Colon (tissue), 2 donors: ENCODE measurements around the gene CD4.

Experiments
- FAIRE-seq: peaks from 2 replicates; lab custom pipeline; 2012; peaks lifted over from hg19 to GRCh38; lab: Jason Lieb, UNC
- donor health status: control.
- donor health status: control.

The CD4 gene

GRCh38 chr12:6817098-6817497 lies 27.8 kb downstream of the CD4 start:
- FAIRE-seq = no peak

GRCh38 chr12:6817662-6818157 lies 28.4 kb downstream of the CD4 start:
- no peak for FAIRE-seq

- FAIRE-seq = no peak
Observed at GRCh38 chr12:6818222-6818621, 28.9 kb downstream of the CD4 start.

GRCh38 chr12:6818645-6819044 lies 29.3 kb downstream of the CD4 start:
- FAIRE-seq = no peak

- no peak for FAIRE-seq
Observed at GRCh38 chr12:6819106-6820030, 30.0 kb downstream of the CD4 start.

GRCh38 chr12:6820166-6820565 lies 30.8 kb downstream of the CD4 start:
- no peak for FAIRE-seq

GRCh38 chr12:6821591-6822425 lies 32.5 kb downstream of the CD4 start, which contains the start of gene GPR162:
Gene GPR162 (plus strand): TSS chr12:6821821. CDS start chr12:6823899, 2,078 bp downstream.
- no peak for FAIRE-seq

GRCh38 chr12:6822426-6823135 lies 33.3 kb downstream of the CD4 start:
- FAIRE-seq = no peak

GRCh38 chr12:6823182-6824084 lies 34.1 kb downstream of the CD4 start:
- no peak for FAIRE-seq

GRCh38 chr12:6824085-6824775 lies 34.9 kb downstream of the CD4 start:
- no peak for FAIRE-seq

GRCh38 chr12:6824901-6825381 lies 35.6 kb downstream of the CD4 start:
- FAIRE-seq = no peak

GRCh38 chr12:6825398-6826124 lies 36.2 kb downstream of the CD4 start:
- no peak for FAIRE-seq

- FAIRE-seq = no peak
Observed at GRCh38 chr12:6826125-6826733, 36.9 kb downstream of the CD4 start.

- FAIRE-seq = no peak
Observed at GRCh38 chr12:6826734-6827436, 37.6 kb downstream of the CD4 start.

GRCh38 chr12:6827437-6827911 lies 38.1 kb downstream of the CD4 start:
- FAIRE-seq = no peak

- FAIRE-seq = no peak
Observed at GRCh38 chr12:6827982-6828780, 38.9 kb downstream of the CD4 start, which contains the start of gene P3H3. Gene P3H3 (plus strand): TSS chr12:6828407. CDS start chr12:6828441, 34 bp downstream.

GRCh38 chr12:6828781-6829535 lies 39.6 kb downstream of the CD4 start:
- no peak for FAIRE-seq
